ENCODE data around the gene UCP1. TPM values are rescaled to one million over a fixed set of nuclear protein-coding genes. Genes with fewer than 3 reads are reported as not detected.

The UCP1 gene
- total RNA-seq, 1 experiment from 2014 or later, result not detected

DNA sequence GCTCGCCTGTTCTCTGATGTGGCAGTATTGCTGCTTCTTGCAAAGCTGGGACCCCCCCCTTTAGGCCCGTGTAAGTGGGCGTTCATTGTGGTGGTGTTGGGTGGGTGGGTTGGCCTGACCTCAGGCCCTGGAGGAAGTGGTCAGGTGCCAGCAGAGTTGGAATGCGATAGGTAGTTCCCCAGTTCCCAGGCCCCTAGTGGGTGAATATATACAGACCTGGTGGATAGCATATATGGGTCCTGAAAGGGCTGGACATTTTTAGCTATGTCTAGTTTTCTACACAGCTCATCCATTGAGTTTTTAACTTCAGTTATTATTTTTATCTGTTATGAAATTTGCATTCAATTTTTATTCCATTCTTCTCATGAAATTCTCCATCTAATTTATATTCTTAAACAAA, 35.8 kb upstream of the UCP1 start:
- no peaks in the 10 kb centered on the region for H3K36me3 Mint-ChIP-seq (ENCODE audit: insufficient read depth, unreplicated experiment)
- ChIA-PET CTCF (interaction anchor here (1.1 to 3.0 kb wide), 3 partner anchors 10 to 274 kb away, joined by 3 to 12 read pairs (median 6); no protein-coding TSS in a partner anchor), POLR2A (interaction anchor here (0.6 to 1.2 kb wide), 3 partner anchors 10 to 245 kb away, joined by 3 read pairs; no protein-coding TSS in a partner anchor)
- no peaks in the 10 kb centered on the region for H3K9me3 Mint-ChIP-seq (ENCODE audit: unreplicated experiment)
- DNase-seq (ENCODE audit: unreplicated experiment), result no peak
- no peaks in the 10 kb centered on the region for H3K4me1 Mint-ChIP-seq (ENCODE audit: insufficient read depth, unreplicated experiment)
- H3K27ac Mint-ChIP-seq (ENCODE audit: low read depth, unreplicated experiment), result no peak overlapping the region
- no peaks in the 10 kb centered on the region for H3K27me3 Mint-ChIP-seq (ENCODE audit: insufficient read depth, unreplicated experiment)
- H3K4me3 Mint-ChIP-seq (ENCODE audit: unreplicated experiment), result no peak overlapping the region
- no TSS peak for BruUV-seq (replicated peaks)
- TF ChIP-seq, protein P1, sequence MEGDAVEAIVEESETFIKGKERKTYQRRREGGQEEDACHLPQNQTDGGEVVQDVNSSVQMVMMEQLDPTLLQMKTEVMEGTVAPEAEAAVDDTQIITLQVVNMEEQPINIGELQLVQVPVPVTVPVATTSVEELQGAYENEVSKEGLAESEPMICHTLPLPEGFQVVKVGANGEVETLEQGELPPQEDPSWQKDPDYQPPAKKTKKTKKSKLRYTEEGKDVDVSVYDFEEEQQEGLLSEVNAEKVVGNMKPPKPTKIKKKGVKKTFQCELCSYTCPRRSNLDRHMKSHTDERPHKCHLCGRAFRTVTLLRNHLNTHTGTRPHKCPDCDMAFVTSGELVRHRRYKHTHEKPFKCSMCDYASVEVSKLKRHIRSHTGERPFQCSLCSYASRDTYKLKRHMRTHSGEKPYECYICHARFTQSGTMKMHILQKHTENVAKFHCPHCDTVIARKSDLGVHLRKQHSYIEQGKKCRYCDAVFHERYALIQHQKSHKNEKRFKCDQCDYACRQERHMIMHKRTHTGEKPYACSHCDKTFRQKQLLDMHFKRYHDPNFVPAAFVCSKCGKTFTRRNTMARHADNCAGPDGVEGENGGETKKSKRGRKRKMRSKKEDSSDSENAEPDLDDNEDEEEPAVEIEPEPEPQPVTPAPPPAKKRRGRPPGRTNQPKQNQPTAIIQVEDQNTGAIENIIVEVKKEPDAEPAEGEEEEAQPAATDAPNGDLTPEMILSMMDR (IDR thresholded peaks at IDR 0.05; ENCODE audit: unreplicated experiment), result no peak
- intact Hi-C loops (cut with micrococcal nuclease), result no loop called here

DNA sequence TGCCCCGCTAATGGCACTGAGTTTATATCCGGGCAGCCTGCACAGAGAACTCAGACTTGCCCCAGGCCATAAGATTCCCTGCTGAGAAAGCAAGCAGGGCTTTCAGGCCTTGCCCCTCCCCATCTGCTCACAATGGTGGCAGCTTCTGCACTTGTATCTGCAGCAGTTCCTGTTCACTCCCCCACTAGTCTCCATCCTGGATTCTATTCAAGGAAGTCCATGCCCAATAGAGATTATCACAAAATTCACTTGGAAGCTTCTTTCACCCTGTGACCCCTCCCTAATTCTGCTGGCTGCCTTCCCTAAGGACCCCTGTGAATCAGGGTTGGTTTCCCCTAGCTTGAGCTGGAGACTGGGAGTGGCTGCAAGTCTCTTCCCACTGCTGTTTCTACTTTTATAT, 34.5 kb upstream of the UCP1 start:
- DNase-seq (ENCODE audit: unreplicated experiment), result no peak
- Mint-ChIP-seq H3K9me3 (ENCODE audit: unreplicated experiment) (no peaks in the 10 kb centered on the region), H3K27ac (ENCODE audit: low read depth, unreplicated experiment) (no peak overlapping the region), H3K4me1 (ENCODE audit: insufficient read depth, unreplicated experiment) (no peaks in the 10 kb centered on the region), H3K27me3 (ENCODE audit: insufficient read depth, unreplicated experiment) (no peaks in the 10 kb centered on the region), H3K36me3 (ENCODE audit: insufficient read depth, unreplicated experiment) (no peaks in the 10 kb centered on the region), H3K4me3 (ENCODE audit: unreplicated experiment) (no peak overlapping the region)
- intact Hi-C loops (cut with micrococcal nuclease), result no loop called here
- no TSS peak for BruUV-seq (replicated peaks)
- TF ChIP-seq, protein P1 (IDR thresholded peaks at IDR 0.05; ENCODE audit: unreplicated experiment), result no peak
- CTCF ChIA-PET, result interaction anchor here (0.6 to 3.0 kb wide), 6 partner anchors 9 to 274 kb away, joined by 3 to 12 read pairs (median 4); no protein-coding TSS in a partner anchor
- POLR2A ChIA-PET, result no interaction called here

DNA sequence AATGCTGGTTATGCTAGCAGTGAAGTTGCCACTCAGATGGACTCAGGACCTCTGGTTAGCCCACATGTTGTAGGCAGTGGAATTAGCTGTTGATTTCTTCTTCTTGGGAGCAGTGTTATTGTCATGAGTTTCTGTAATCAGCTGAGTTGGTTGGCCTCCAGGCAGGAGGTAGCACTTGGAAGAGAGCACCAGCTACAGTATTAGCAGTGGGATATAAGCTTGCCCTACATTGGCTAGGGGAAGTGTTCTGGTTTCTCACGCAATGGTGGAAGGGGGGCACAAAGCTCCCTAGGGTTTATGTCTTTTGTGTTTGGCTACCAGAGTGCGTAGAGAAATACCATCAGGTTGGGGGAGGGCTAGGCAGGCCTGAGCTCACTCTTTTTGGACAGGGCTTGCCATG, 34.0 kb upstream of the UCP1 start:
- no TSS peak for BruUV-seq (replicated peaks)
- ChIA-PET CTCF (interaction anchor here (1.2 to 3.0 kb wide), 5 partner anchors 8 to 274 kb away, joined by 3 to 12 read pairs (median 5); no protein-coding TSS in a partner anchor), POLR2A (no interaction called here)
- H3K4me1 Mint-ChIP-seq (ENCODE audit: insufficient read depth, unreplicated experiment), result no peaks in the 10 kb centered on the region
- no peak overlapping the region for H3K4me3 Mint-ChIP-seq (ENCODE audit: unreplicated experiment)
- no peak overlapping the region for H3K27ac Mint-ChIP-seq (ENCODE audit: low read depth, unreplicated experiment)
- no peaks in the 10 kb centered on the region for H3K36me3 Mint-ChIP-seq (ENCODE audit: insufficient read depth, unreplicated experiment)
- DNase-seq (ENCODE audit: unreplicated experiment), result no peak
- H3K9me3 Mint-ChIP-seq (ENCODE audit: unreplicated experiment), result no peaks in the 10 kb centered on the region
- TF ChIP-seq, protein P1 (IDR thresholded peaks at IDR 0.05; ENCODE audit: unreplicated experiment), result no peak
- no peaks in the 10 kb centered on the region for H3K27me3 Mint-ChIP-seq (ENCODE audit: insufficient read depth, unreplicated experiment)
- intact Hi-C loops (cut with micrococcal nuclease), result no loop called here

DNA sequence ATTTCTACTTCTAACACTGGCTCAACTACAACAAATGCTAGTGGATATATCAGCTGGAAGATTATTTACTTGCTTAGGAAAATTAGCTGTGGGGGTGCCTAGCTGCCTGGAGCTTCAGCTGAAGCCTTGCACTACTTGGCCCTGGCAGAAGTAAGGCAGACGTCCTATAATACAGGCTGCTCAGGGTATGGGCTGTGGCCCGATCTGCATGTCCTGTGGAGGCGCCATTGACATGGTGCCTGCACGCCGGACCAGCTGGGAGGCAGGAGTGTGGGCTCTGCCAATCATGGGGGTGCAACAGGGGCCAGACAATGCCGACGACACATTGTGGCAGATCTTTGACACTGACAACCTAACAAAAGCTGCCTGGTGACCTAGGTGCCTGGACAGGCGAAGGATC, 31.6 kb upstream of the UCP1 start:
- Mint-ChIP-seq H3K9me3 (ENCODE audit: unreplicated experiment) (no peaks in the 10 kb centered on the region), H3K4me1 (ENCODE audit: insufficient read depth, unreplicated experiment) (no peaks in the 10 kb centered on the region), H3K27me3 (ENCODE audit: insufficient read depth, unreplicated experiment) (no peaks in the 10 kb centered on the region), H3K27ac (ENCODE audit: low read depth, unreplicated experiment) (no peak overlapping the region), H3K36me3 (ENCODE audit: insufficient read depth, unreplicated experiment) (no peaks in the 10 kb centered on the region), H3K4me3 (ENCODE audit: unreplicated experiment) (no peak overlapping the region)
- TF ChIP-seq, protein P1 (IDR thresholded peaks at IDR 0.05; ENCODE audit: unreplicated experiment), result no peak
- POLR2A ChIA-PET, result interaction anchor here (1.1 to 1.2 kb wide), 2 partner anchors 15 to 21 kb away, joined by 3 to 4 read pairs; no protein-coding TSS in a partner anchor
- no peak for DNase-seq (ENCODE audit: unreplicated experiment)
- intact Hi-C loops (cut with micrococcal nuclease), result no loop called here
- CTCF ChIA-PET, result interaction anchor here (0.6 to 4.6 kb wide), 3 partner anchors 8 to 240 kb away, joined by 3 to 39 read pairs (median 17); no protein-coding TSS in a partner anchor
- BruUV-seq (replicated peaks), result no TSS peak
